Measurements from ENCODE around the gene LASP1NB.

The LASP1NB gene

GRCh38 chr17:38914741-38915638 lies 10.4 kb upstream of the LASP1NB start:
- TF ChIP-seq RARB (CRISPR knock-in tag; IDR thresholded peaks at IDR 0.05): no peak
- TF ChIP-seq BACH2 (CRISPR knock-in tag; IDR thresholded peaks at IDR 0.05; ENCODE audit: borderline replicate concordance): no peak
- TF ChIP-seq ISL1 (CRISPR knock-in tag; IDR thresholded peaks at IDR 0.05): no peak
- TF ChIP-seq ZNF565 (CRISPR knock-in tag; conservative IDR thresholded peaks at IDR 0.05; ENCODE audit: low read depth): no peak
- no peak for TF ChIP-seq ARNTL (CRISPR knock-in tag; IDR thresholded peaks at IDR 0.05; ENCODE audit: borderline replicate concordance, low read depth)
- TF ChIP-seq PATZ1 (CRISPR knock-in tag; IDR thresholded peaks at IDR 0.05; ENCODE audit: borderline replicate concordance): no peak
- no peak for TF ChIP-seq POU6F1 (CRISPR knock-in tag; IDR thresholded peaks at IDR 0.05; ENCODE audit: borderline replicate concordance, low read depth)
- no peak for TF ChIP-seq CREB5 (CRISPR knock-in tag; IDR thresholded peaks at IDR 0.05; ENCODE audit: low read depth)
- no peak for TF ChIP-seq ZNF70 (CRISPR knock-in tag; IDR thresholded peaks at IDR 0.05)
- no peak for TF ChIP-seq SNAI2 (CRISPR knock-in tag; IDR thresholded peaks at IDR 0.05)
- no peak for TF ChIP-seq ZFP30 (CRISPR knock-in tag; IDR thresholded peaks at IDR 0.05)
- no peak for TF ChIP-seq ZNF8 (CRISPR knock-in tag; IDR thresholded peaks at IDR 0.05)
- no peak for TF ChIP-seq PPARA (CRISPR knock-in tag; IDR thresholded peaks at IDR 0.05; ENCODE audit: borderline replicate concordance)
- TF ChIP-seq ESRRG (CRISPR knock-in tag; IDR thresholded peaks at IDR 0.05): no peak
- no peak for TF ChIP-seq ZC3H10 (CRISPR knock-in tag; IDR thresholded peaks at IDR 0.05)
- no peak for TF ChIP-seq GLIS3 (CRISPR knock-in tag; IDR thresholded peaks at IDR 0.05)
- TF ChIP-seq TSHZ2 (CRISPR knock-in tag; IDR thresholded peaks at IDR 0.05): no peak
- peak; percentile 7; the same call in 1 of the 3 replicates for ATAC-seq

GRCh38 chr17:38915639-38915995 lies 9.8 kb upstream of the LASP1NB start:
- ATAC-seq: no peak
- no peak for TF ChIP-seq RARB (CRISPR knock-in tag; IDR thresholded peaks at IDR 0.05)
- TF ChIP-seq ZFP30 (CRISPR knock-in tag; IDR thresholded peaks at IDR 0.05): no peak
- TF ChIP-seq ESRRG (CRISPR knock-in tag; IDR thresholded peaks at IDR 0.05): no peak
- TF ChIP-seq ZC3H10 (CRISPR knock-in tag; IDR thresholded peaks at IDR 0.05): no peak
- TF ChIP-seq PPARA (CRISPR knock-in tag; IDR thresholded peaks at IDR 0.05; ENCODE audit: borderline replicate concordance): no peak
- TF ChIP-seq CSRNP3 (CRISPR knock-in tag; IDR thresholded peaks at IDR 0.05): no peak
- no peak for TF ChIP-seq CREB5 (CRISPR knock-in tag; IDR thresholded peaks at IDR 0.05; ENCODE audit: low read depth)
- no peak for TF ChIP-seq ZNF565 (CRISPR knock-in tag; conservative IDR thresholded peaks at IDR 0.05; ENCODE audit: low read depth)
- TF ChIP-seq OSR1 (CRISPR knock-in tag; IDR thresholded peaks at IDR 0.05): no peak
- TF ChIP-seq SNAI2 (CRISPR knock-in tag; IDR thresholded peaks at IDR 0.05): no peak
- no peak for TF ChIP-seq ISL1 (CRISPR knock-in tag; IDR thresholded peaks at IDR 0.05)
- no peak for TF ChIP-seq GLIS3 (CRISPR knock-in tag; IDR thresholded peaks at IDR 0.05)
- no peak for TF ChIP-seq PATZ1 (CRISPR knock-in tag; IDR thresholded peaks at IDR 0.05; ENCODE audit: borderline replicate concordance)
- no peak for TF ChIP-seq TOX (CRISPR knock-in tag; IDR thresholded peaks at IDR 0.05; ENCODE audit: borderline replicate concordance)
- no peak for TF ChIP-seq TCF4 (CRISPR knock-in tag; IDR thresholded peaks at IDR 0.05; ENCODE audit: borderline replicate concordance)
- TF ChIP-seq POU6F1 (CRISPR knock-in tag; IDR thresholded peaks at IDR 0.05; ENCODE audit: borderline replicate concordance, low read depth): no peak
- TF ChIP-seq CSDC2 (CRISPR knock-in tag; IDR thresholded peaks at IDR 0.05): no peak
- no peak for TF ChIP-seq ARNTL (CRISPR knock-in tag; IDR thresholded peaks at IDR 0.05; ENCODE audit: borderline replicate concordance, low read depth)
- TF ChIP-seq BACH2 (CRISPR knock-in tag; IDR thresholded peaks at IDR 0.05; ENCODE audit: borderline replicate concordance): no peak
- TF ChIP-seq ZFP3 (CRISPR knock-in tag; IDR thresholded peaks at IDR 0.05): no peak
